ENCODE data around the gene VPS37C. TPM values are rescaled to one million over a fixed set of nuclear protein-coding genes. Genes with fewer than 3 reads are reported as not detected.

Gene VPS37C
- polyA plus RNA-seq, 2 of the 4 experiments (the other 2 are of a cell fraction) = 8.9 to 11.3 TPM

- ChIA-PET POLR2A (no interaction called here), CTCF (interaction anchor here (0.9 kb wide), 1 partner anchor 23 kb away, joined by 3 read pairs; no protein-coding TSS in a partner anchor)
- TF ChIP-seq ESRRA (IDR thresholded peaks at IDR 0.05; ENCODE audit: borderline replicate concordance, low read length) (no peak), CBX8 (IDR thresholded peaks at IDR 0.05) (no peak), ZC3H11A (IDR thresholded peaks at IDR 0.05) (no peak), JUN (IDR thresholded peaks at IDR 0.05) (no peak)
- ATAC-seq (no peak), DNase-seq (ENCODE audit: low read depth in 1 of 2, low spot score in 1 of 2) (no peak), FAIRE-seq (no peak)
- Histone ChIP-seq H3K9me3 (no peaks in the 10 kb centered on the region), H3K4me3 (no peak overlapping the region), H3K27ac (no peak overlapping the region), H3K4me2 (no peak overlapping the region), H3K4me1 (0 out of 3 replicates have a peak, but pooled peaks cover 3% of the 10 kb centered on the region)
- WGBS (ENCODE audit: missing lambda C conversion rate) = 60% methylated on average over 11 of the region's 12 CpGs
These were observed 70.7 kb downstream of the VPS37C start for GRCh38 chr11:61090521-61090920.

GRCh38 chr11:61089806-61090491 is 71.3 kb downstream of the VPS37C start:
- FAIRE-seq (no peak), DNase-seq (ENCODE audit: low read depth in 1 of 2, low spot score in 1 of 2) (no peak), ATAC-seq (no peak)
- WGBS (ENCODE audit: missing lambda C conversion rate) = 60% methylated on average over 10 of the region's 12 CpGs
- H3K4me3 ChIP-seq = no peak overlapping the region
- TF ChIP-seq ZFP36 (IDR thresholded peaks at IDR 0.05; ENCODE audit: borderline replicate concordance, partially characterized antibody) (peak; percentile 86), KDM5A (IDR thresholded peaks at IDR 0.05) (no peak)
- no peak overlapping the region for H3K4me2 ChIP-seq
- ChIA-PET CTCF (interaction anchor here (0.9 kb wide), 1 partner anchor 23 kb away, joined by 3 read pairs; no protein-coding TSS in a partner anchor), POLR2A (no interaction called here)
- 0 out of 3 replicates have a peak, but pooled peaks cover 3% of the 10 kb centered on the region for H3K4me1 ChIP-seq
- no peak overlapping the region for H3K27ac ChIP-seq
- H3K9me3 ChIP-seq = no peaks in the 10 kb centered on the region

- TF ChIP-seq PHF8 (IDR thresholded peaks at IDR 0.05; ENCODE audit: borderline replicate concordance, low read depth) (no peak), TFCP2L1 (CRISPR knock-in tag; IDR thresholded peaks at IDR 0.05) (no peak), FOSL2 (IDR thresholded peaks at IDR 0.05) (no peak), FOSL2 (CRISPR knock-in tag; IDR thresholded peaks at IDR 0.05) (no peak), ZSCAN20 (CRISPR knock-in tag; IDR thresholded peaks at IDR 0.05) (no peak), EHF (CRISPR knock-in tag; IDR thresholded peaks at IDR 0.05) (no peak), HOXB5 (CRISPR knock-in tag; IDR thresholded peaks at IDR 0.05) (no peak), FOXS1 (CRISPR knock-in tag; IDR thresholded peaks at IDR 0.05) (no peak)
- H3K4me1 ChIP-seq = 0 out of 3 replicates have a peak, but pooled peaks cover 3% of the 10 kb centered on the region
- 0 out of 3 replicates have a peak, but pooled peaks cover 2% of the 10 kb centered on the region for H3K9me3 ChIP-seq
- DNase-seq (ENCODE audit: low read depth in 1 of 2, low spot score in 1 of 2) (no peak), ATAC-seq (no peak), FAIRE-seq (no peak)
- WGBS (ENCODE audit: missing lambda C conversion rate) = 59% methylated on average over 9 of the region's 9 CpGs
- POLR2A ChIA-PET = no interaction called here
- CTCF ChIA-PET = interaction anchor here (0.5 to 1.2 kb wide), 2 partner anchors 12 to 312 kb away, joined by 3 read pairs; no protein-coding TSS in a partner anchor
- H3K27ac ChIP-seq = no peak overlapping the region
- H3K4me2 ChIP-seq = no peak overlapping the region
- no peak overlapping the region for H3K4me3 ChIP-seq
These were observed 73.7 kb downstream of the VPS37C start for GRCh38 chr11:61087426-61088119.

- Histone ChIP-seq H3K27ac (no peak overlapping the region), H3K4me3 (no peak overlapping the region), H3K4me1 (no peaks in the 10 kb centered on the region), H3K4me2 (no peak overlapping the region), H3K9me3 (0 out of 3 replicates have a peak, but pooled peaks cover 2% of the 10 kb centered on the region)
- POLR2A ChIA-PET = no interaction called here
- FAIRE-seq = no peak
- no peak for DNase-seq (ENCODE audit: low read depth in 1 of 2, low spot score in 1 of 2)
- ATAC-seq = no peak
- WGBS (ENCODE audit: missing lambda C conversion rate) = 57% methylated on average over 13 of the region's 13 CpGs
- CTCF ChIA-PET = no interaction called here
- TF ChIP-seq ESRRA (IDR thresholded peaks at IDR 0.05; ENCODE audit: borderline replicate concordance, low read length) (no peak), CHD4 (IDR thresholded peaks at IDR 0.05; ENCODE audit: borderline replicate concordance) (no peak), MYC (IDR thresholded peaks at IDR 0.05; ENCODE audit: borderline replicate concordance, low read length) (no peak), FOSL2 (IDR thresholded peaks at IDR 0.05) (no peak), FOSL2 (CRISPR knock-in tag; IDR thresholded peaks at IDR 0.05) (no peak), GATA3 (IDR thresholded peaks at IDR 0.05; ENCODE audit: borderline replicate concordance) (no peak), KDM1A (IDR thresholded peaks at IDR 0.05; ENCODE audit: low read depth) (no peak), RNF2 (IDR thresholded peaks at IDR 0.05; ENCODE audit: borderline replicate concordance, low read depth) (no peak), PHF8 (IDR thresholded peaks at IDR 0.05; ENCODE audit: borderline replicate concordance, low read depth) (no peak), REST (IDR thresholded peaks at IDR 0.05) (no peak), ELK1 (IDR thresholded peaks at IDR 0.05; ENCODE audit: low read depth, low read length) (no peak), BCL3 (IDR thresholded peaks at IDR 0.05) (no peak), HDAC2 (IDR thresholded peaks at IDR 0.05) (no peak)
These were observed 77.6 kb downstream of the VPS37C start for GRCh38 chr11:61083601-61084147.
